Right atrium auricular region (tissue), 2 donors: ENCODE measurements around the gene TGFBR2. TPM values are rescaled to one million over a fixed set of nuclear protein-coding genes. Genes with fewer than 3 reads are reported as not detected.

Experiments
- DNase-seq: peaks from one replicate; pipeline ENCODE4 v3.0.0-alpha.2; 2019; ENCODE audit warnings: low spot score
- H3K27ac ChIP-seq, 2 donors: fragments of 200-600 bp; sonication (generic); 1 replicate in 1 of 2; 2 replicates in 1 of 2; pipeline ENCODE4 v1.5.1; 2016 to 2019
- H3K27me3 ChIP-seq, 2 donors: fragments of 200-600 bp; sonication (generic); one replicate each; pipeline versions ENCODE4 v1.5.1 to v1.6.0; 2017 to 2019
- H3K36me3 ChIP-seq: fragments of 200-600 bp; sonication (generic); one replicate; pipeline ENCODE4 v1.5.1; 2016
- H3K4me1 ChIP-seq, 2 donors: fragments of 200-600 bp; sonication (generic); one replicate each; pipeline versions ENCODE4 v1.5.1 to v1.6.0; 2017 to 2019
- H3K4me3 ChIP-seq, 2 donors: fragments of 200-600 bp; sonication (generic); 1 replicate in 1 of 2; 2 replicates in 1 of 2; pipeline ENCODE4 v1.5.1; 2017 to 2019; ENCODE audit warnings: mild to moderate bottlenecking in 1 of 2, moderate library complexity in 1 of 2
- H3K9me3 ChIP-seq, 2 donors: fragments of 200-600 bp; sonication (generic); one replicate each; pipeline ENCODE4 v1.5.1; 2019
- CTCF ChIP-seq, 2 donors: fragments of 200-600 bp; sonication (generic); IDR thresholded peaks; one replicate each; pipeline ENCODE4 v1.5.1; 2019; ENCODE audit warnings: antibody characterized with exemption in 2 of 2
- total RNA-seq, 2 donors: library from RNA; depleted of rRNA; stranded (reverse); fragments of >200 nt; gene quantifications; one replicate each; pipeline ENCODE4 v1.1.0, GENCODE V29; 2016

TGFBR2 gene
- total RNA-seq, 2 donors from 2014 or later: 205 to 210 TPM

GRCh38 chr3:30617069-30617468, 10.7 kb downstream of the TGFBR2 start:
- no peaks in the 10 kb centered on the region for H3K27me3 ChIP-seq
- TF ChIP-seq CTCF (IDR thresholded peaks at IDR 0.05): no peak
- no peaks in the 10 kb centered on the region for H3K9me3 ChIP-seq
- H3K4me3 ChIP-seq: no peak overlapping the region
- H3K4me1 ChIP-seq: peaks cover 0 to 89% of the 10 kb centered on the region in 2 donors
- peaks cover 13% of the 10 kb centered on the region for H3K36me3 ChIP-seq
- no peak for DNase-seq
- H3K27ac ChIP-seq: no peak overlapping the region

GRCh38 chr3:30617653-30618052, 11.3 kb downstream of the TGFBR2 start:
- H3K36me3 ChIP-seq: peaks cover 14% of the 10 kb centered on the region
- DNase-seq: no peak
- no peaks in the 10 kb centered on the region for H3K9me3 ChIP-seq
- H3K4me1 ChIP-seq: peaks cover 0 to 89% of the 10 kb centered on the region in 2 donors
- no peak overlapping the region for H3K4me3 ChIP-seq
- peak overlapping the region in 1 of 2 donors; percentile 31 for H3K27ac ChIP-seq
- TF ChIP-seq CTCF (IDR thresholded peaks at IDR 0.05): no peak
- H3K27me3 ChIP-seq: no peaks in the 10 kb centered on the region

GRCh38 chr3:30618526-30618925, 12.1 kb downstream of the TGFBR2 start:
- H3K4me1 ChIP-seq: peaks cover 0 to 80% of the 10 kb centered on the region in 2 donors
- DNase-seq: no peak

GRCh38 chr3:30619318-30619717, 12.9 kb downstream of the TGFBR2 start:
- H3K9me3 ChIP-seq: no peaks in the 10 kb centered on the region
- no peak overlapping the region for H3K4me3 ChIP-seq
- H3K27me3 ChIP-seq: no peaks in the 10 kb centered on the region
- no peak for DNase-seq
- H3K27ac ChIP-seq: no peak overlapping the region
- TF ChIP-seq CTCF (IDR thresholded peaks at IDR 0.05): no peak
- H3K4me1 ChIP-seq: peaks cover 0 to 77% of the 10 kb centered on the region in 2 donors
- H3K36me3 ChIP-seq: peaks cover 21% of the 10 kb centered on the region

More at GRCh38 chr3:30618526-30618925, 12.1 kb downstream of the TGFBR2 start:
- Histone ChIP-seq H3K9me3 (no peaks in the 10 kb centered on the region), H3K36me3 (peaks cover 14% of the 10 kb centered on the region), H3K27ac (no peak overlapping the region), H3K27me3 (no peaks in the 10 kb centered on the region), H3K4me3 (no peak overlapping the region)
- TF ChIP-seq CTCF (IDR thresholded peaks at IDR 0.05): no peak

GRCh38 chr3:30620402-30621360, 14.3 kb downstream of the TGFBR2 start:
- peak overlapping the region in 1 of 2 donors; percentile 8 for H3K27ac ChIP-seq
- peaks cover 24% of the 10 kb centered on the region for H3K36me3 ChIP-seq
- H3K4me1 ChIP-seq: peaks cover 0 to 77% of the 10 kb centered on the region in 2 donors

More at GRCh38 chr3:30620402-30621360, 14.3 kb downstream of the TGFBR2 start:
- Histone ChIP-seq H3K9me3 (no peaks in the 10 kb centered on the region), H3K4me3 (no peak overlapping the region), H3K27me3 (no peaks in the 10 kb centered on the region)
- no peak for TF ChIP-seq CTCF (IDR thresholded peaks at IDR 0.05)
- DNase-seq: no peak
